Fibroblast of the aortic adventitia (primary cell): ENCODE data around the gene NXPH4. TPM values are rescaled to one million over a fixed set of nuclear protein-coding genes. Genes with fewer than 3 reads are reported as not detected.

Experiments
- DNase-seq: peaks from one replicate; pipeline ENCODE4 v3.0.0-alpha.2; 2010; ENCODE audit warnings: low read depth
- H3K4me3 ChIP-seq: 2 replicates; pipeline ENCODE4 v1.5.1; 2011; ENCODE audit warnings: low read depth, mild to moderate bottlenecking, control low read depth, low read length, moderate library complexity
- total RNA-seq: library from RNA; depleted of rRNA; stranded (reverse); fragments of >200 nt; gene quantifications from 2 replicates; pipeline ENCODE4 v1.2.3, GENCODE V29; 2012; ENCODE audit warnings: low replicate concordance
- TF ChIP-seq, protein P1 (sequence below): IDR thresholded peaks from 2 replicates; pipeline ENCODE4 v1.5.1; 2011; ENCODE audit warnings: mild to moderate bottlenecking, low read length, control low read depth, inconsistent platforms; ENCODE audit not compliant: insufficient read depth

The NXPH4 gene
- total RNA-seq = 1.9 and 2.4 TPM in 2 replicates

DNA sequence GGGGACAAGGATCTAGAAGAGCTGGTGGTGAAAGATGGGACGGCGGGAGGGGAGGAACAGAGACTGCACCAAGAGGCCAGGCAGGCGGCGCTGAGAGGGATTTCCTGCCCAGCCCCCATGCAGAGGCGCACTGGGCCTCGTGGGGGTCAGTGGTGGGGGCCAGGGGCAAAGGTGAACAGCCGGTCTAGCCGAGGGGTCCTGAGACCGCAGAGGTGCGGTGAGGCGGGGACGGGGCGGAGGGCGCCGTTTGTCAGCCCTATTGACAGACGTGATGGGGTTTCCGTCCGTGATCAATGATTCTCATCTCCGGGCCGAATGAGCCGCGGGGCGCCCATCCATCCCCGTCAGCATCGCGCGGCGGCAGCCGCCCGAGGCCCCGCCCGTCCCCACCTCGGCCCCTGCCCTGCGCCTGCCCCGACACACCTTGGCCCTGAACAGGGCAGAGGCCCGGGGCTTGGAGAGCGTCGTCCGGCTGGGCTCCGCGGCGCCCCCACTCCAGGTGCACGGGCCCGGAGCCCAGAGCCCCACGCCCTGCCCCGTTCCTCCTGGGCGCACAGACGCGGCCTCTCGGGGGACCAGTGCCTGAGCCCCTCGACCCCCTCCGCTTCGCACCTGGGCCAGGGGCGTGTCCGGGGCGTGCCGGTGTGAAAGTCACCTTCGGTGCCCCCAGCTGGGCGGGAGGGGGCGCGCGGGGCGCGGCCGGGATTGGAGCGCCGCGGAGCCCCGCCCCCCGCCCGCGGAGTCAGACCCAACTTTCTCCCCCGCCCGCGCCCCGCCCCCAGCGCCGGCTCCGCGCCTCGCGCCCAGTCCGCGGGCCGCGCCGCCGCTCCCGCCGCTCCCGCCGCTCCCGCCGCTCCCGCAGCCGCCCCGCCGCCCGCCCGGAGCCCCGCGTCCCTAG, at the start of gene NXPH4:
NXPH4 (plus strand) TSS at position 781 of the 898 bp plus-strand sequence. CDS start 176 bp downstream, outside the sequence.
- DNase-seq = no peak
- peak within 1 kb of the TSS; percentile 66 for H3K4me3 ChIP-seq
- TF ChIP-seq, protein P1, sequence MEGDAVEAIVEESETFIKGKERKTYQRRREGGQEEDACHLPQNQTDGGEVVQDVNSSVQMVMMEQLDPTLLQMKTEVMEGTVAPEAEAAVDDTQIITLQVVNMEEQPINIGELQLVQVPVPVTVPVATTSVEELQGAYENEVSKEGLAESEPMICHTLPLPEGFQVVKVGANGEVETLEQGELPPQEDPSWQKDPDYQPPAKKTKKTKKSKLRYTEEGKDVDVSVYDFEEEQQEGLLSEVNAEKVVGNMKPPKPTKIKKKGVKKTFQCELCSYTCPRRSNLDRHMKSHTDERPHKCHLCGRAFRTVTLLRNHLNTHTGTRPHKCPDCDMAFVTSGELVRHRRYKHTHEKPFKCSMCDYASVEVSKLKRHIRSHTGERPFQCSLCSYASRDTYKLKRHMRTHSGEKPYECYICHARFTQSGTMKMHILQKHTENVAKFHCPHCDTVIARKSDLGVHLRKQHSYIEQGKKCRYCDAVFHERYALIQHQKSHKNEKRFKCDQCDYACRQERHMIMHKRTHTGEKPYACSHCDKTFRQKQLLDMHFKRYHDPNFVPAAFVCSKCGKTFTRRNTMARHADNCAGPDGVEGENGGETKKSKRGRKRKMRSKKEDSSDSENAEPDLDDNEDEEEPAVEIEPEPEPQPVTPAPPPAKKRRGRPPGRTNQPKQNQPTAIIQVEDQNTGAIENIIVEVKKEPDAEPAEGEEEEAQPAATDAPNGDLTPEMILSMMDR = no peak

DNA sequence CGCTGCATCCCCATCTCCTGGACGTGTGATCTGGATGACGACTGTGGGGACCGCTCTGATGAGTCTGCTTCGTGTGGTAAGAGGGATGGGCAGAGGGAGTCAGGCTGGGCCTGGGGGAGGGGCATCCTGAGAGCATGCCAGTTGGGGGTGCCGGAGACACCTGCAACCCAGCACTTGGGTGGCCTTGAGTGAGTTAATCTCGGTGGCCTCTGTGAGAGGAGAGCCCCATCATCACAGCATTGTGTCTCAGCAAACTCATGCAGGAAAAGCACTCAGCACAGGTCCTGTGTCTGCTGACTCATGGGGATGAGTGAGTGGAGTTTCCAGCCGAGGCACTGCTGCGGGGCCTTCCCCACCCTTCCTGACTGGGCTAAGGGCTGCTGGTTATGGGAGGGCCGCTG, 49.6 kb upstream of the NXPH4 start:
- peak; percentile 67 for DNase-seq
- H3K4me3 ChIP-seq = no peak overlapping the region
- TF ChIP-seq, protein P1 = no peak

DNA sequence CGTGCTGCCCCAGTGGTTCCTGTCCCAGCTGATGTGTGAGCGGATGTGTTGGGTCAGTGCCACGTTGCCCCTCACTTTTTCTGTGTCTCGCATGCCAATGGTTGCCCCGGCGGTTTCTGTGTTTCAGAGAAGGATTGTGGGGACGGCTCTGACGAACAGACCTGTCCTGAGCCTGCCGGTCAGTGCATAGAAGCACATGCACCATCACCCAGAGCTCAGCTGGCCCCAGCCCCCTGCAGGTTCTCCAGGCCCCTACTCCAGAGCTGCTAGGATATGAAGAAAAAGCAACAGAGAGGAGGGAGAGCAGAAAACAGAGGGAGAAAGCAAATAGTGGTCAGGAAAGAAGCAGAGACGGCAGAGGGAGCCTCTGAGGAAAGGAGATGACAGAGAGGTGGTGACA, 48.5 kb upstream of the NXPH4 start:
- no peak overlapping the region for H3K4me3 ChIP-seq
- DNase-seq = no peak
- TF ChIP-seq, protein P1 = no peak

DNA sequence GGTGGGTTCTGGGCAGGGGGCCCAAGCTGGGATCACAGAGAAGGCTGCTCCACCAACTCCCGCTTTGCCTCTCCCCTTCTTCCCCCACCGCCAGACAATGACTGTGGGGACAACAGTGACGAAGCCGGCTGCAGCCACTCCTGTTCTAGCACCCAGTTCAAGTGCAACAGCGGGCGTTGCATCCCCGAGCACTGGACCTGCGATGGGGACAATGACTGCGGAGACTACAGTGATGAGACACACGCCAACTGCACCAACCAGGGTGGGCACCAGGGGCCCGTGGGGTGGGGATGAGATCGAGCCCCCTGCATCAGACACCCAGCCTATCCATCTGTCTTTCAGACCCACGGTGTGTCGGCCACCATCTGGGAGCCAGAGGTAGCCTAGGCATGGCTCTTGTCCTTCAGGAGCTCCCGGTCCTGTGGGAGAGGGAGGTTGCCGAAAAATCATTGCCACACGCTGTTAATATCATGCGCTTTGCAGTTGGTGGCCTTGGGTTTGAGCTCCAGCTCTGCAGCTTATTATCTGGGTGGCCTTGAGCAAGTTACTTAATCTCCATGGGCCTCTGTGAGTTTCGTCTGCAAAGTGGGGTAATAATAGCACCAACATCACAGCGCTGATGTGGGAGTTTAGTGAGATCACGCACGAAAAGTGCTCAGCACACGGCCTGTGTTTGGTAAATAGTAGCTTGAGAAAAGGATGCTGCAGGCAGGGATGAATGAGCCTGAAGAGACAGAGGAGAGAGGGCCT, 47.4 kb upstream of the NXPH4 start:
- TF ChIP-seq, protein P1 = no peak
- no peak for DNase-seq
- no peak overlapping the region for H3K4me3 ChIP-seq

DNA sequence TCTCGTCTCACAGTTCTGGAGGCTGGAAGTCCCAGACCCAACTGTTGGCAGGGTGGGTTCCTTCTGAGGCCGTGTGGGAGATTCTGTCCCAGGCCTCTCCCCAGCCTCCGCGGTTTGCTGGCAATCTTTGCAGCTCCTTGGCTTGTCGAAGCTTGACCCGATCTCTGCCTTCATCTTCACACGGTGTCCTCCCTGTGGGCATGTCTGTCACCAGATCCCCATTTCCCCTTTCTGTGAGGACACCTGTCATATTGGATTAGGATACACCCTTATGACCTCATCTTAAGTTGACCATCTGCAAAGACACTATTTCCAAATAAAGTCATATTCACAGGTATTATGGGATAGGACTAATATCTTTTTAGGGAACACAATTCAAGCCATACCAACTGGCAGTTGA, 46.6 kb upstream of the NXPH4 start:
- TF ChIP-seq, protein P1 = no peak
- no peak for DNase-seq

DNA sequence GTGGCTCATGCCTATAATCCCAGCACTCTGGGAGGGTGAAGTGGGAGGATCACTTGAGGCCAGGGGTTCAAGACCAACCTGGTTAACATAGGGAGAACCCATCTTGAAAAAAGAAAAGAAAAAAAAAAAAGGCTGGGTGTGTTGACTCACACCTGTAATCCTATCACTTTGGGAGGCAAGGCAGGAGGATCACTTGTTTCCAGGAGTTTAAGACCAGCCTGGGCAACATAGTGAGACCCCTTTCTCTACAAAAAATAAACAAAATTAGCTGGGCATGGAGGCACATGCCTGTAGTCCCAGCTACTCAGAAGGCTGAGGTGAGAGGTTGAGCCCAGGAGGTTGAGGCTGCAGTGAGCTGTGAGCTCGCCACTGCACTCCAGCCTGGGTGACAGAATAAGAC, 46.2 kb upstream of the NXPH4 start:
- TF ChIP-seq, protein P1 = no peak
- no peak for DNase-seq
- H3K4me3 ChIP-seq = no peak overlapping the region

More for the DNA sequence above, 46.6 kb upstream of the NXPH4 start:
- no peak overlapping the region for H3K4me3 ChIP-seq
